HG02840 (cell line): ENCODE measurements around the gene KCNMA1.
"Not testable (repeated sequence)": the region's sequence is repeated elsewhere in the genome, so short reads cannot be mapped to it uniquely, and the experiment has no call there.

Source experiments
- ATAC-seq: cut with Tn5 transposase; IDR thresholded peaks from one replicate; pipeline ENCODE4 v1.9.1; 2021; ENCODE audit warnings: mild to moderate bottlenecking, moderate library complexity, moderate number of reproducible peaks; ENCODE audit not compliant: unreplicated experiment, low FRiP score

Gene KCNMA1

GRCh38 chr10:77359950-77360520 is 277.6 kb downstream of the KCNMA1 start:
- ATAC-seq, result no peak

GRCh38 chr10:77359287-77359691 is 278.3 kb downstream of the KCNMA1 start:
- no peak for ATAC-seq

GRCh38 chr10:77358656-77359055 is 279.0 kb downstream of the KCNMA1 start:
- no peak for ATAC-seq

GRCh38 chr10:77357611-77358310 is 279.8 kb downstream of the KCNMA1 start:
- no peak for ATAC-seq

GRCh38 chr10:77357185-77357584 is 280.4 kb downstream of the KCNMA1 start:
- ATAC-seq, result no peak

GRCh38 chr10:77355844-77356243 is 281.8 kb downstream of the KCNMA1 start:
- ATAC-seq, result no peak

GRCh38 chr10:77351386-77351785 is 286.2 kb downstream of the KCNMA1 start:
- ATAC-seq, result no peak

GRCh38 chr10:77350711-77351119 is 286.9 kb downstream of the KCNMA1 start:
- no peak for ATAC-seq

GRCh38 chr10:77350134-77350533 is 287.5 kb downstream of the KCNMA1 start:
- no peak for ATAC-seq

- ATAC-seq, result no peak
Measured at GRCh38 chr10:77349226-77349625, 288.4 kb downstream of the KCNMA1 start.

GRCh38 chr10:77348751-77349150 is 288.9 kb downstream of the KCNMA1 start:
- no peak for ATAC-seq

- no peak for ATAC-seq
Measured at GRCh38 chr10:77348082-77348481, 289.5 kb downstream of the KCNMA1 start.

- no peak for ATAC-seq
Measured at GRCh38 chr10:77347052-77347451, 290.6 kb downstream of the KCNMA1 start.

GRCh38 chr10:77341055-77341454 is 296.6 kb downstream of the KCNMA1 start:
- ATAC-seq, result no peak

- ATAC-seq, result not testable (repeated sequence)
Measured at GRCh38 chr10:77339872-77340271, 297.7 kb downstream of the KCNMA1 start.

- no peak for ATAC-seq
Measured at GRCh38 chr10:77339166-77339565, 298.4 kb downstream of the KCNMA1 start.

- ATAC-seq, result no peak
Measured at GRCh38 chr10:77338143-77338542, 299.5 kb downstream of the KCNMA1 start.

GRCh38 chr10:77334501-77334900 is 303.1 kb downstream of the KCNMA1 start:
- no peak for ATAC-seq

GRCh38 chr10:77333610-77334340 is 303.8 kb downstream of the KCNMA1 start:
- no peak for ATAC-seq

- no peak for ATAC-seq
Measured at GRCh38 chr10:77332256-77332655, 305.4 kb downstream of the KCNMA1 start.

- ATAC-seq, result no peak
Measured at GRCh38 chr10:77328272-77328816, 309.3 kb downstream of the KCNMA1 start.

GRCh38 chr10:77325233-77325537 is 312.4 kb downstream of the KCNMA1 start:
- no peak for ATAC-seq
